Testis (tissue), 3 donors: ENCODE data around the gene CHMP2B. TPM values are rescaled to one million over a fixed set of nuclear protein-coding genes. Genes with fewer than 3 reads are reported as not detected.

ENCODE experiments used
- DNase-seq: peaks from one replicate; pipeline ENCODE4 v3.0.0-alpha.2; 2019
- H3K27ac ChIP-seq, 2 donors: fragments of 200-600 bp; sonication (generic); one replicate each; pipeline ENCODE4 v1.5.1; 2019
- H3K27me3 ChIP-seq: fragments of 200-600 bp; sonication (generic); one replicate; pipeline ENCODE4 v1.5.1; 2019
- H3K36me3 ChIP-seq: fragments of 200-600 bp; sonication (generic); one replicate; pipeline ENCODE4 v1.5.1; 2017; ENCODE audit warnings: low read depth; ENCODE audit errors: missing control alignments
- H3K4me1 ChIP-seq: fragments of 200-600 bp; sonication (generic); one replicate; pipeline ENCODE4 v1.5.1; 2019
- H3K4me3 ChIP-seq, 2 donors: fragments of 200-600 bp; sonication (generic); one replicate each; pipeline ENCODE4 v1.5.1; 2017 to 2019
- H3K9me3 ChIP-seq: fragments of 200-600 bp; sonication (generic); one replicate; pipeline ENCODE4 v1.5.1; 2017
- CTCF ChIP-seq, 3 experiments: fragments of 450-650 bp in 2 of 3; fragments of 200-600 bp in 1 of 3; sonication (generic) in 1 of 3; IDR thresholded peaks; one replicate each; pipeline ENCODE4 v1.5.1; 2016 to 2019; ENCODE audit warnings: antibody characterized with exemption in 3 of 3, mild to moderate bottlenecking in 2 of 3, moderate library complexity in 1 of 3
- POLR2A ChIP-seq: fragments of 450-650 bp; IDR thresholded peaks from one replicate; pipeline ENCODE4 v1.6.1; 2017; ENCODE audit warnings: antibody characterized with exemption, mild to moderate bottlenecking, moderate library complexity
- WGBS, 2 donors: methylation state at CpG; one replicate each; pipeline ENCODE4 v1.1.5; 2018; 5-methylcytosine and 5-hydroxymethylcytosine counted together
- intact Hi-C: fragments of 100-400 bp; cut with DNase I; formaldehyde crosslinking; loops from one replicate; pipeline ENCODE4 v1.15.1; 2023; ENCODE audit warnings: low total_unique reads
- polyA plus RNA-seq: library from polyadenylated mRNA; stranded (reverse); fragments of 350-450 nt; fragmentation: Illumina TruSeq; extraction: RNeasy Lipid Tissue Mini Kit (QIAGEN cat#74804); gene quantifications from one replicate; pipeline ENCODE4 v1.2.3, GENCODE V29; 2014; ENCODE audit warnings: low read depth, low replicate concordance; ENCODE audit not compliant: insufficient read depth
- total RNA-seq, 2 donors: library from RNA; depleted of rRNA; stranded (reverse); fragments of >200 nt; gene quantifications; one replicate each; pipeline ENCODE4 v1.2.3, GENCODE V29; 2016

The CHMP2B gene
- total and polyA plus RNA-seq, 3 donors from 2014 or later, result 26.5 to 27.7 (median 26.5) TPM

GRCh38 chr3:87248831-87249230 is 21.7 kb downstream of the CHMP2B start:
- H3K4me1 ChIP-seq, result no peaks in the 10 kb centered on the region
- H3K9me3 ChIP-seq, result no peaks in the 10 kb centered on the region
- H3K27me3 ChIP-seq, result no peaks in the 10 kb centered on the region
- no peaks in the 10 kb centered on the region for H3K36me3 ChIP-seq
- H3K4me3 ChIP-seq, result no peak overlapping the region
- no peak overlapping the region for H3K27ac ChIP-seq
- TF ChIP-seq POLR2A, result no peak
- TF ChIP-seq CTCF (IDR thresholded peaks at IDR 0.05), result no peak
- 92 to 96% methylated on average over 1 of the region's 1 CpG for WGBS, 2 donors
- intact Hi-C loops, result no loop called here
- DNase-seq, result no peak

- H3K4me1 ChIP-seq, result no peaks in the 10 kb centered on the region
- no peaks in the 10 kb centered on the region for H3K36me3 ChIP-seq
- no peak for TF ChIP-seq CTCF (IDR thresholded peaks at IDR 0.05)
- no peak for DNase-seq
- H3K27me3 ChIP-seq, result no peaks in the 10 kb centered on the region
- no peak overlapping the region for H3K27ac ChIP-seq
- H3K4me3 ChIP-seq, result no peak overlapping the region
- WGBS, 2 donors, result 83 to 100% methylated on average over 1 of the region's 1 CpG
- intact Hi-C loops, result no loop called here
- H3K9me3 ChIP-seq, result no peaks in the 10 kb centered on the region
Measured at GRCh38 chr3:87250009-87250408, 22.9 kb downstream of the CHMP2B start.

GRCh38 chr3:87260270-87260669 is 33.2 kb downstream of the CHMP2B start:
- Histone ChIP-seq H3K27me3 (no peaks in the 10 kb centered on the region), H3K4me3 (no peak overlapping the region), H3K4me1 (no peaks in the 10 kb centered on the region), H3K36me3 (no peaks in the 10 kb centered on the region), H3K9me3 (no peaks in the 10 kb centered on the region), H3K27ac (no peak overlapping the region)
- DNase-seq, result peak; percentile 64
- TF ChIP-seq CTCF (IDR thresholded peaks at IDR 0.05) (peak in 2 of 3 experiments; percentile 44 to 53), POLR2A (no peak)
- intact Hi-C loops, result no loop called here
- WGBS, 2 donors, result 48 to 49% methylated on average over 4 of the region's 4 CpGs

GRCh38 chr3:87261925-87262324 is 34.8 kb downstream of the CHMP2B start:
- no peaks in the 10 kb centered on the region for H3K4me1 ChIP-seq

More at GRCh38 chr3:87261925-87262324, 34.8 kb downstream of the CHMP2B start:
- TF ChIP-seq CTCF (IDR thresholded peaks at IDR 0.05) (no peak), POLR2A (no peak)
- Histone ChIP-seq H3K9me3 (no peaks in the 10 kb centered on the region), H3K36me3 (no peaks in the 10 kb centered on the region), H3K27ac (no peak overlapping the region), H3K4me3 (no peak overlapping the region), H3K27me3 (no peaks in the 10 kb centered on the region)
- DNase-seq, result no peak
- 82 to 90% methylated on average over 2 of the region's 2 CpGs for WGBS, 2 donors
- intact Hi-C loops, result no loop called here
